GM23248 (cell line): ENCODE results near the gene VRK1. TPM values are rescaled to one million over a fixed set of nuclear protein-coding genes. Genes with fewer than 3 reads are reported as not detected.

ENCODE experiments used
- DNase-seq: peaks from one replicate; pipeline ENCODE4 v3.0.0-alpha.2; 2015
- H2AFZ ChIP-seq: fragments of 200-600 bp; sonication (generic); 2 replicates; pipeline ENCODE4 v1.6.1; 2016; ENCODE audit warnings: antibody characterized with exemption
- H3F3A ChIP-seq: fragments of 200-600 bp; sonication (generic); 2 replicates; pipeline ENCODE4 v1.6.1; 2016; ENCODE audit warnings: mild to moderate bottlenecking, antibody characterized with exemption, mixed run types; ENCODE audit not compliant: insufficient read depth
- H3K27ac ChIP-seq: fragments of 200-600 bp; sonication (generic); 2 replicates; pipeline ENCODE4 v1.5.1; 2016; ENCODE audit warnings: mild to moderate bottlenecking
- H3K27me3 ChIP-seq: fragments of 200-600 bp; sonication (generic); replicated peaks from 2 replicates; pipeline ENCODE4 v1.6.1; 2016; ENCODE audit warnings: mild to moderate bottlenecking; ENCODE audit not compliant: insufficient read depth
- H3K36me3 ChIP-seq: fragments of 200-600 bp; sonication (generic); 2 replicates; pipeline ENCODE4 v1.6.1; 2016; ENCODE audit warnings: low read depth, mild to moderate bottlenecking
- H3K4me1 ChIP-seq: fragments of 200-600 bp; sonication (generic); 2 replicates; pipeline ENCODE4 v1.6.1; 2016; ENCODE audit warnings: mild to moderate bottlenecking; ENCODE audit not compliant: insufficient read depth
- H3K4me2 ChIP-seq: fragments of 200-600 bp; sonication (generic); one replicate; pipeline ENCODE4 v1.6.1; 2016; ENCODE audit warnings: mild to moderate bottlenecking; ENCODE audit not compliant: unreplicated experiment
- H3K4me3 ChIP-seq: fragments of 200-600 bp; sonication (generic); 2 replicates; pipeline ENCODE4 v1.5.1; 2016; ENCODE audit warnings: mild to moderate bottlenecking
- H3K79me2 ChIP-seq: fragments of 200-600 bp; sonication (generic); 2 replicates; pipeline ENCODE4 v1.6.1; 2016; ENCODE audit warnings: mild to moderate bottlenecking; ENCODE audit not compliant: insufficient read depth
- H3K9ac ChIP-seq: fragments of 200-600 bp; sonication (generic); 2 replicates; pipeline ENCODE4 v1.6.1; 2016; ENCODE audit warnings: mild to moderate bottlenecking
- H3K9me2 ChIP-seq: fragments of 200-600 bp; sonication (generic); 2 replicates; pipeline ENCODE4 v1.6.1; 2016; ENCODE audit warnings: mixed run types, mild to moderate bottlenecking, moderate library complexity; ENCODE audit not compliant: insufficient read depth
- H3K9me3 ChIP-seq: fragments of 200-600 bp; sonication (generic); one replicate; pipeline ENCODE4 v1.6.1; 2017; ENCODE audit warnings: low read depth
- H4K20me1 ChIP-seq: fragments of 200-600 bp; sonication (generic); 2 replicates; pipeline ENCODE4 v1.6.0; 2016; ENCODE audit not compliant: insufficient read depth
- EZH2 ChIP-seq: fragments of 200-600 bp; sonication (generic); IDR thresholded peaks from 2 replicates; pipeline ENCODE4 v1.6.1; 2018; ENCODE audit warnings: antibody characterized with exemption, mild to moderate bottlenecking; ENCODE audit not compliant: insufficient read depth, poor library complexity, severe bottlenecking
- EZH2phosphoT487 ChIP-seq: fragments of 200-600 bp; sonication (generic); IDR thresholded peaks from 2 replicates; pipeline ENCODE4 v1.6.1; 2018; ENCODE audit warnings: antibody characterized with exemption, moderate library complexity, mild to moderate bottlenecking, low read depth; ENCODE audit not compliant: insufficient read depth
- WGBS, 2 experiments: methylation state at CpG; one replicate each; pipeline ENCODE4 v1.1.6; 2015 to 2017; ENCODE audit warnings: low lambda C conversion rate in 2 of 2, low coverage in 1 of 2; ENCODE audit errors: missing lambda C conversion rate in 2 of 2; 5-methylcytosine and 5-hydroxymethylcytosine counted together
- in situ Hi-C: fragments of 300-500 bp; cut with MboI; formaldehyde crosslinking; loops from 2 replicates; pipeline ENCODE4 v1.15.0; 2020
- polyA plus RNA-seq: library from polyadenylated mRNA; unstranded; fragments of >200 nt; fragmentation: Nextera tagmentation; extraction: Ambion mirVana; gene quantifications from 2 replicates; pipeline ENCODE4 v1.2.1, GENCODE V29; 2016
- total RNA-seq: library from RNA; depleted of rRNA; stranded (reverse); fragments of >200 nt; shearing (Covaris generic); gene quantifications from 2 replicates; pipeline ENCODE4 v1.2.3, GENCODE V29; 2014

The VRK1 gene
- total and polyA plus RNA-seq, 2 experiments from 2014 or later, result 17.3 to 19.1 TPM

DNA sequence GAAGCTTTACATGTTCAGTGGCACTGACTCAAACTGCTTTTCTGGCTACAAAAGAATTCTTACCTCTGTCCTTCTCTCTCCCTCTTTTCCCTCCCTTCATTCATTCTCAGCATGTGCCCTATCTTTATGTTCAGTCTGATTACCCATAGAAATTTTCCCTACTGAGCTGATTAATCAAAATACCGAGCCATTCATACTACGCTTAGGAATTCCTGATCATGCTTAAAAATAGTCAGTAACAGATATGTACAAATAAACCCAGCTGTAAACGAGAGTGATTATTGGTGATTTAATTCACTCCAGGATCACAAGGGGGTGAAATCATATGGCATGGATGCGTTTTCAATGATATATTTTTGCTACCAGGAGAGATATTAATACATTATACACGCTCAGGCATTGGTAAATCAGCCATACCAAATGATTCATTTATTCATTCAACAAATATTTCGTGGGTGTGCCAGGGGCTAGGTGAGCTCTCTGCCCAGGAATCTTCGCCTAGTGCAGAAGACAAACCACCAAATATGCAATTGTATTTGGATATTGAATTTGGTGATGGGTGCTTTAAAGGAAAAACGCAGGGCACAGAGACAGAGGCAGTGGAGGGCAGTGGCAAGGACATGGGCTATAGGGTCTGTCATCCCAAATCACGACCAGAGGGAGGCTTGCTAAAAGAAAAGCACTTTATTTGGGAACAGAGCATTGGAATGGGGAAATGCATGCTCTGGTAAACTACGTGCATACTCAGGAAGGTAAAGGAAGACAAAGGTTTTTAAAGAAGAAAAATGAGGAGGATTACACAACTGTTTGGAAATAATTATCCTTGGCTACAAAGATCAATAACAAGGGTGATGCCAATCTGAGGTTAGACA, 13.9 kb upstream of the VRK1 start:
- DNase-seq, result peak; percentile 43
- no peak for TF ChIP-seq EZH2
- no peak for TF ChIP-seq EZH2phosphoT487
- in situ Hi-C loops, result no loop called here
- H3K36me3 ChIP-seq, result no peaks in the 10 kb centered on the region
- H3K9ac ChIP-seq, result no peak overlapping the region
- no peaks in the 10 kb centered on the region for H4K20me1 ChIP-seq
- no peak overlapping the region for H3K4me3 ChIP-seq
- WGBS, 2 experiments, result 34 to 37% methylated on average over 10 of the region's 10 CpGs
- H3K9me3 ChIP-seq, result no peaks in the 10 kb centered on the region
- no peaks in the 10 kb centered on the region for H3K79me2 ChIP-seq
- no peak overlapping the region for H2AFZ ChIP-seq
- H3K9me2 ChIP-seq, result no peaks in the 10 kb centered on the region
- no peaks in the 10 kb centered on the region for H3F3A ChIP-seq
- H3K4me1 ChIP-seq, result peaks cover 12% of the 10 kb centered on the region; the same call in 1 of the 2 replicates
- peaks cover 5% of the 10 kb centered on the region; the same call in 1 of the 2 replicates for H3K27me3 ChIP-seq
- H3K4me2 ChIP-seq, result peak overlapping the region; percentile 20
- no peak overlapping the region for H3K27ac ChIP-seq

DNA sequence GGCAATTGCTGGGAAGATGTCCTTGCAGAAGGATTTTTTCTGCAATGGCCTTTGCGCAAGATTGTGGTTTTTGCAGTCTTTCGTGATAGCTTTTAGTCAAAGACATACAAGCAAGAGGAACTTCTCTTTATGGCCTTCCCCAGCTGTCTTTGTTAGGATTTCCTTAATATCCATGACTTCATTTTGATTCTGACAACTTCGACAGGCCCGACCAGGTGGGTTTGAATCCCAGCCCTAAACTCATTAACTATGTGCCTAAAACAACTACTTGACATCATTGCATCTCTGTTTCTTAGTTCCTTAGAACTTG, 13.3 kb upstream of the VRK1 start:
- H3K27ac ChIP-seq, result no peak overlapping the region
- no peaks in the 10 kb centered on the region for H3F3A ChIP-seq
- H3K9ac ChIP-seq, result no peak overlapping the region
- no peaks in the 10 kb centered on the region for H3K9me2 ChIP-seq
- peaks cover 5% of the 10 kb centered on the region; the same call in 1 of the 2 replicates for H3K27me3 ChIP-seq
- WGBS, 2 experiments, result 69 to 72% methylated on average over 4 of the region's 4 CpGs
- peak; percentile 24 for DNase-seq
- no peaks in the 10 kb centered on the region for H3K36me3 ChIP-seq
- H3K4me3 ChIP-seq, result no peak overlapping the region
- no peaks in the 10 kb centered on the region for H3K9me3 ChIP-seq
- no peak overlapping the region for H3K4me2 ChIP-seq
- no peaks in the 10 kb centered on the region for H4K20me1 ChIP-seq
- no peak overlapping the region for H2AFZ ChIP-seq
- in situ Hi-C loops, result no loop called here
- no peaks in the 10 kb centered on the region for H3K79me2 ChIP-seq
- H3K4me1 ChIP-seq, result peaks cover 12% of the 10 kb centered on the region; the same call in 1 of the 2 replicates
- no peak for TF ChIP-seq EZH2
- no peak for TF ChIP-seq EZH2phosphoT487

DNA sequence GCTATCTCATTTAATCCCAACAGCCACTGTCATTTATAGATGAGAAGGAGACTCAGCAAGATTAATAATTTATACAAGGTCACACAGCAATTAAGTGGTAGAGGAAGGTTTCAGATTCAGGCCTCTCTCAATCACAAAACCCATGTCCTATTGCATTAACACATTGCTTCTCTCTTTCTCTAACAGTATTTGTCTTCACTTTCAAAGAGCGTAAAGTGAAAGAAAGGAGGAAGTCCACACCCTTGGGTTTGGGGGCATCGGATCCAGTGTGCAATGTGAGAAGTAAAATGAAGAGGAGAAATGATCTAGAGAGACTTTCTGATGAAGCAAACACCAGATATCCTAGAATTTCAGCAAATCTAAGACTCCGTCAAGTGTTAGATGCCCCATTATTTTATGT, 7.0 kb upstream of the VRK1 start:
- DNase-seq, result no peak
- Histone ChIP-seq H3K9me2 (no peaks in the 10 kb centered on the region), H2AFZ (no peak overlapping the region), H3F3A (no peaks in the 10 kb centered on the region), H4K20me1 (no peaks in the 10 kb centered on the region), H3K27me3 (no peaks in the 10 kb centered on the region; the same call in 1 of the 2 replicates), H3K9ac (no peak overlapping the region), H3K9me3 (no peaks in the 10 kb centered on the region), H3K36me3 (no peaks in the 10 kb centered on the region), H3K4me3 (no peak overlapping the region), H3K79me2 (no peaks in the 10 kb centered on the region), H3K4me1 (no peaks in the 10 kb centered on the region), H3K4me2 (no peak overlapping the region), H3K27ac (no peak overlapping the region)
- in situ Hi-C loops, result no loop called here
- TF ChIP-seq EZH2, result no peak
- TF ChIP-seq EZH2phosphoT487, result no peak
- 47 to 51% methylated on average over 3 of the region's 3 CpGs for WGBS, 2 experiments

DNA sequence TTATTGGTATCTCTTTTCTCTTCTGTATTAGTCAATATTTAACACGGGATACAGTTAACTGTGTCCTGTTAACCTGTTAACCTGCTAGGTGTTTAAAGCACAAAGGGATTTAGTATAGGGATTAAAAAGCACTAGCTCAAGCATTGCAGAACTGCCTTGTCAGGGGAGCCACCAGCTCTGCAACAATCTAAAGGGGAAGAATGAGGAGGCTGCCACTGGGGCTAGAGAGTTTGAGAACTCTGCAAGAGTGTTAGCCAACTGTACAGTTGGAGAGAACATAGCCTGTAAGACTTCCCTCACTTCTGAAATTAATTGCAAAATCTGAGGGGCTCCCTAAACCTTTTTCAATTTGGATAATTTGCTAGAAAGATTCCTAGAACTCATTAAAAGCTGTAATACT, 6.5 kb upstream of the VRK1 start:
- Histone ChIP-seq H2AFZ (no peak overlapping the region), H3K4me1 (no peaks in the 10 kb centered on the region), H3K79me2 (no peaks in the 10 kb centered on the region), H3K27me3 (no peaks in the 10 kb centered on the region; the same call in 1 of the 2 replicates), H4K20me1 (no peaks in the 10 kb centered on the region), H3K4me2 (no peak overlapping the region), H3K9ac (no peak overlapping the region), H3K36me3 (no peaks in the 10 kb centered on the region), H3K9me3 (no peaks in the 10 kb centered on the region), H3K27ac (no peak overlapping the region), H3F3A (no peaks in the 10 kb centered on the region), H3K9me2 (no peaks in the 10 kb centered on the region), H3K4me3 (no peak overlapping the region)
- 26 to 45% methylated on average over 1 of the region's 1 CpG for WGBS, 2 experiments
- in situ Hi-C loops, result no loop called here
- TF ChIP-seq EZH2phosphoT487 (no peak), EZH2 (no peak)
- DNase-seq, result no peak
